Brain microvascular endothelial cell (primary cell): ENCODE results near the gene CHST13.

Experiments used
- DNase-seq: peaks from one replicate; pipeline ENCODE4 v3.0.0-alpha.2; 2020
- H3K27ac ChIP-seq: fragments of 250-450 bp; sonication (Bioruptor Pico); 2 replicates; pipeline ENCODE4 v1.5.1; 2020; ENCODE audit warnings: mild to moderate bottlenecking, moderate library complexity
- H3K27me3 ChIP-seq: fragments of 250-450 bp; sonication (Bioruptor Pico); replicated peaks from 2 replicates; pipeline ENCODE4 v1.5.1; 2020; ENCODE audit warnings: mild to moderate bottlenecking
- H3K36me3 ChIP-seq: fragments of 250-450 bp; sonication (Bioruptor Pico); replicated peaks from 2 replicates; pipeline ENCODE4 v1.5.1; 2020; ENCODE audit warnings: mild to moderate bottlenecking
- H3K4me3 ChIP-seq: 2 replicates; pipeline ENCODE4 v1.5.1; 2011; ENCODE audit warnings: low read depth, mild to moderate bottlenecking, control low read depth, low read length, moderate library complexity
- CTCF ChIP-seq: IDR thresholded peaks from 2 replicates; pipeline ENCODE4 v1.5.1; 2011; ENCODE audit warnings: low read depth, mild to moderate bottlenecking, moderate library complexity, low read length, control low read depth, inconsistent platforms; ENCODE audit errors: missing control alignments
- in situ Hi-C: cut with HindIII; loops from 2 replicates; pipeline ENCODE4 v1.10.0; 2017; ENCODE audit warnings: low sequenced_read_pairs, low pct_ligation_motif_present

The CHST13 gene

GRCh38 chr3:126522363-126522788 lies 1.6 kb upstream of the CHST13 start:
- no peaks in the 10 kb centered on the region for H3K36me3 ChIP-seq
- H3K4me3 ChIP-seq = no peak overlapping the region
- H3K27me3 ChIP-seq = peaks cover 13% of the 10 kb centered on the region
- DNase-seq = peak; percentile 30
- peak; percentile 89 for TF ChIP-seq CTCF
- in situ Hi-C loops = no loop called here
- H3K27ac ChIP-seq = no peak overlapping the region

GRCh38 chr3:126524429-126524988 lies 554 bp downstream of the CHST13 start:
- no peak for TF ChIP-seq CTCF
- no peak for DNase-seq
- H3K4me3 ChIP-seq = no peak overlapping the region
- in situ Hi-C loops = no loop called here
- peaks cover 13% of the 10 kb centered on the region for H3K27me3 ChIP-seq
- H3K27ac ChIP-seq = no peak overlapping the region
- H3K36me3 ChIP-seq = no peaks in the 10 kb centered on the region

- Histone ChIP-seq H3K27me3 (peaks cover 13% of the 10 kb centered on the region), H3K27ac (no peak overlapping the region), H3K36me3 (no peaks in the 10 kb centered on the region), H3K4me3 (no peak overlapping the region)
- in situ Hi-C loops = no loop called here
- DNase-seq = no peak
- no peak for TF ChIP-seq CTCF
Measured at GRCh38 chr3:126525091-126525852, 1.3 kb downstream of the CHST13 start.

DNA sequence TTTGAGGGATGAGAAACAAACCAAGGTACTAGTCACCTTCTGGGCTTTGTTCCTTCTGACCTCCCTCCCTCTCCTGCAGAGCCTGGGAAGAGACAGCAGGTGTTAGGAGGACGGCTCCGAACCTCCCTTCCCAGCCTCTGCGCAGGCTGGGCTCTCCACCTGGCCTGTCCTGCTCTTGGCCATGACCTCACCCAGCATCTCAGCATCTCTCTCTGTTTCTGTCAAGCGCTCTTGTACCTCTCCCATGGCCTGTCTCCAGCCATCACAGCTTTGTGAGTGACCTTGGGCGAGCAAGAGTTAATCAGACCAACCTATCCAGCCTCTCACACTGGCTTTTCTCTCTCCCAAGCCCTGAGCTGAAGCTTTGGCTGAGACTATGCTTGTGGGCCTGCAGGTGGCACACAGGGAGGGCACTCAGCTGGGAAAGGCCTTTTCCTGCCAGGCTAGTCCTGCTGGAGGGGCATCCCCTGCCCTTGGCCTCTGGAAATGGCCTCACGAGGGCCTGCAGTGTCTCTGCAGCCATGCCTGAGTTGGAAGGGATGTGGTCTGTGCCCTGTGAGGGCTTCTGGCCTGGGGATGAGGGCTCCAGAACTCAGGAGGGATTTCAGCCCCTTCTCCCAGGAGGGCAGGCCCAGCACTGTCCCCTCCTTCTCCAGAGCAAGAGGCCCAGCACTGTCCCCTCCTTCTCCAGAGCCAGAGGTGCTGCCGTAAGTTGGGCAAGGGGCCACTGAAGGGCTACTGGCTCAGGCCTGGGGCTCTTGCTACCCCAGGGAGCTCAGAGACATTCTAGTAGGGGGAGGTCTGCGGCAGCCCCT lies 2.1 kb downstream of the CHST13 start:
- no peak for TF ChIP-seq CTCF
- Histone ChIP-seq H3K27me3 (peaks cover 13% of the 10 kb centered on the region), H3K4me3 (no peak overlapping the region), H3K36me3 (no peaks in the 10 kb centered on the region), H3K27ac (no peak overlapping the region)
- no peak for DNase-seq
- in situ Hi-C loops = no loop called here

DNA sequence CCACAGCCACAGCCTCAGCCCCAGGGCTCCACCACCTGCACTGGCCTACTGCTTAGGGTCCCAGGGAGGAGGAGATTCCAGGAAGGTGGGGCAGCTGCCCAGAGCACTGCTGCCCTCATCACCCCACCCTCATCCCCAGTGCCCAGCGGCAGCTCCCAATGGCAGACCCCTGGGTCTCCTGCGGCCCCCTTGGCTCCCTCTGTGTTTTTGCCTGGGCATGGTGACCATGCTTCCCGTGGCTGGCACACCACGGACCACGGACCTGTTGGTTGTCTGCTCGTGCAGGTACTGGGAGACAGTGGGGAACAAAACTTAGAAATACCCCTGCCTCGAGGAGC lies 2.7 kb downstream of the CHST13 start:
- in situ Hi-C loops = no loop called here
- Histone ChIP-seq H3K27me3 (peaks cover 16% of the 10 kb centered on the region), H3K27ac (no peak overlapping the region), H3K4me3 (no peak overlapping the region), H3K36me3 (no peaks in the 10 kb centered on the region)
- DNase-seq = no peak
- no peak for TF ChIP-seq CTCF
